ENCODE data around the gene FGFBP2.

DNA sequence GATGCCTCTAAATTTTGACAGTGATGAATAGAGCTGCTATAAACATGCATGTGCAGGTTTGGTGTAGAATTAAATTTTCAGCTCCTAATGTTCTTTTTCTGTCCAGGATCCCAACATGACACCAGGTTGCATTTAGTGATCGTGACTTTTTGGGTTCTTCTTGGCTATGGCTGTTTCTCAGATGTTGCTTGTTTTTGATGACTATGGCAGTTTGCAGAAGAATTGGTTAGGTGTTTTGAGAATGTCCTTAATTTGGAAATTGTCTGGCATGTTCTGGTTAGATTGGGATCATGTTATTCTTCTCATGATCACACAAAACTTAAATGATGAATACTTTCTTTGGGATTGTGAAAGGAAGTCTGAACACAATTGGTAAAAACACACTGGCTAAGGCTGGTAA, 20.7 kb downstream of the FGFBP2 start:
- TF ChIP-seq CTCF (IDR thresholded peaks at IDR 0.05; ENCODE audit: insufficient read depth, low read length) (no peak), REST (IDR thresholded peaks at IDR 0.05; ENCODE audit: insufficient replicate concordance, low read depth) (no peak), POLR2AphosphoS5 (IDR thresholded peaks at IDR 0.05; ENCODE audit: low read depth) (no peak), GABPA (IDR thresholded peaks at IDR 0.05; ENCODE audit: low read depth) (no peak), SPI1 (IDR thresholded peaks at IDR 0.05; ENCODE audit: borderline replicate concordance, low read depth) (no peak)

All from HL-60 (cell line).